ENCODE results near the gene MAP3K5. TPM values are rescaled to one million over a fixed set of nuclear protein-coding genes. Genes with fewer than 3 reads are reported as not detected.
A peak's percentile ranks its signal among the peaks of the same experiment; 100 is the strongest.

MAP3K5 gene
- total RNA-seq, 5 donors from 2014 or later (not counting 1 experiment from before 2014, with no cell fraction given), result 17.8 to 29.2 (median 20.6) TPM

DNA sequence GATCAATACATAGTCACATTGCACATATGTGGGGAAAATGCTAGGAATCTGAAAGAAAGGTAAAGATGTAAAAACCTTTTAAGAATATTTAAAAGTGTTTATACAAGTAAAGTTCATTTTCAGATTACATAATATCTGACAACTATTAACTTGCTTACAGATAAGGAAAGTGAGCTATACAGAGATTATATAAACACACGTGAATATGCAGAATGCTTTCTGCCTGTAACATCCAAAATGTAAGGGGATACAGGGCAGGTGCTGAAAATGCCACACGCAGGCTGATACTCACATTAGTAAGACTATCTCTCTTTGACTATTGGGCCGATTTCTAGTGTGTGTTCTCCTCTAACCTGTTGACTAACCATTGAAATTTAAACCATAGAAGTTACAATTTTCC, 224.1 kb downstream of the MAP3K5 start:
- ATAC-seq (replicated peaks in 1 of 4), result no peak
- H3K4me3 Mint-ChIP-seq, result no peak overlapping the region

DNA sequence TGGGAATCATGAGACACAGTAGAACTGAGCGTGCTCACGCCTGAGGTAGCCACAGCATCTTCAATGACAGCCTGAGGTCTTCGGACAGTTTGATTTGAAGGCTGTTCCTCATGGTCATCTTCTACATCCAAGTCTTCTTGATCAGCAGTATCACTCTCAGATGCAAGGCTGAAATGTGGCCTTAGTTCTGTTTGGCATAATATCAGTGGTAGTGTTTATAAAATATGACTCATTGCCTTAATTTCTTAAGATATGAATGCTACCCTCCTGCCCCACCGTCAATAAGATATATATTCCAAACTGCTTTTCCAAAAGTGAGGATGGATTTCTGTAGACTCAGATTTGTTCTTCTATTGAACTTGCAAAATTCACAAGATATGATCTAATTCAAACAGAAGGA, 224.6 kb downstream of the MAP3K5 start:
- peaks cover 0 to 27% of the 10 kb centered on the region in 2 donors for H3K36me3 ChIP-seq (ENCODE audit: control insufficient read depth in 2 of 2, extremely low read depth in 1 of 2, insufficient read depth in 1 of 2, low read length in 1 of 2)

More for the DNA sequence above, 224.1 kb downstream of the MAP3K5 start:
- peaks cover 0 to 4% of the 10 kb centered on the region in 2 experiments for H3K4me1 ChIP-seq (ENCODE audit: control insufficient read depth in 1 of 2, extremely low read depth in 1 of 2, insufficient read depth in 2 of 2, low read length in 2 of 2)
- ChIA-PET POLR2A (no interaction called here), CTCF (no interaction called here)
- no peaks in the 10 kb centered on the region for H3K9me3 ChIP-seq
- no peaks in the 10 kb centered on the region for H3K27me3 ChIP-seq (replicated peaks in 1 of 2; ENCODE audit: control insufficient read depth in 2 of 2, extremely low read depth in 1 of 2, insufficient read depth in 2 of 2, low read length in 1 of 2)
- WGBS (ENCODE audit: insufficient coverage), result no CpG with 5 or more reads among the region's 3 CpGs
- no peak for DNase-seq
- H3K27ac ChIP-seq (ENCODE audit: low read length), result no peak overlapping the region
- Mint-ChIP-seq H3K27me3 (no peaks in the 10 kb centered on the region), H3K4me1 (peaks cover 8 to 22% (median 12%) of the 10 kb centered on the region in 3 donors), H3K27ac (no peak overlapping the region), H3K36me3 (peaks cover 80% of the 10 kb centered on the region), H3K9me3 (peaks cover 5 to 11% (median 6%) of the 10 kb centered on the region in 3 donors)
- H3K36me3 ChIP-seq (ENCODE audit: control insufficient read depth in 2 of 2, extremely low read depth in 1 of 2, insufficient read depth in 1 of 2, low read length in 1 of 2), result peaks cover 0 to 27% of the 10 kb centered on the region in 2 donors
- no peak overlapping the region for H3K4me3 ChIP-seq (ENCODE audit: control insufficient read depth in 1 of 2, extremely low read depth in 1 of 2, low read length in 1 of 2)

DNA sequence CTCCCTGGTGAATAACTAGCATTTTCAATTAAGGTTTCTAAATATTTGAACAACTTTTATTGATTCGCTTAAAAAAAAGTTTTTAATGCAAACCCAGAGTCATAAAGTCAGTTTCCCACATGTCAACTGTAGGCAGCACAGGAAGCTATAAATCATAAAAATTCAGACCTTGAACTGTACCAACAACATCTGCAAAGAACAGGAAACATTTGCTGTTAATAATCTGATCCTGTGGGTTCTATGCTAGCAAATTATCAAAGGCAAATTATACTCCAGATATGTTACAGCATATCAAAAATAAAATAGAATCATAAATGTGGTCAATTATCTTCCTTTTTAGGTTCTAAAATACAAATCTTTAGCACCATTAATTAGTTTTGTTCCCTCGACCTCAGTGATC, 225.4 kb downstream of the MAP3K5 start:
- ChIA-PET POLR2A (no interaction called here), CTCF (interaction anchor here (0.6 to 1.4 kb wide), 3 partner anchors 16 to 797 kb away, joined by 3 to 4 read pairs (median 3); no protein-coding TSS in a partner anchor)
- H3K27ac Mint-ChIP-seq, result peak overlapping the region in 1 of 2 donors; percentile 42
- peaks cover 78% of the 10 kb centered on the region for H3K36me3 Mint-ChIP-seq
- Histone ChIP-seq H3K27ac (ENCODE audit: low read length) (no peak overlapping the region), H3K4me3 (ENCODE audit: control insufficient read depth in 1 of 2, extremely low read depth in 1 of 2, low read length in 1 of 2) (no peak overlapping the region), H3K27me3 (replicated peaks in 1 of 2; ENCODE audit: control insufficient read depth in 2 of 2, extremely low read depth in 1 of 2, insufficient read depth in 2 of 2, low read length in 1 of 2) (no peaks in the 10 kb centered on the region), H3K36me3 (ENCODE audit: control insufficient read depth in 2 of 2, extremely low read depth in 1 of 2, insufficient read depth in 1 of 2, low read length in 1 of 2) (peaks cover 0 to 33% of the 10 kb centered on the region in 2 donors), H3K4me1 (ENCODE audit: control insufficient read depth in 1 of 2, extremely low read depth in 1 of 2, insufficient read depth in 2 of 2, low read length in 2 of 2) (peaks cover 0 to 4% of the 10 kb centered on the region in 2 experiments), H3K9me3 (no peaks in the 10 kb centered on the region)
- 38% methylated on average over 1 of the region's 2 CpGs for WGBS (ENCODE audit: insufficient coverage)
- no peaks in the 10 kb centered on the region for H3K27me3 Mint-ChIP-seq
- ATAC-seq (replicated peaks in 1 of 4) (no peak), DNase-seq (no peak)
- H3K4me1 Mint-ChIP-seq, result peaks cover 8 to 22% (median 12%) of the 10 kb centered on the region in 3 donors
- H3K9me3 Mint-ChIP-seq, result peaks cover 5 to 9% (median 5%) of the 10 kb centered on the region in 3 donors
- H3K4me3 Mint-ChIP-seq, result no peak overlapping the region

More for the DNA sequence above, 224.6 kb downstream of the MAP3K5 start:
- no peak overlapping the region for H3K27ac Mint-ChIP-seq
- peaks cover 0 to 4% of the 10 kb centered on the region in 2 experiments for H3K4me1 ChIP-seq (ENCODE audit: control insufficient read depth in 1 of 2, extremely low read depth in 1 of 2, insufficient read depth in 2 of 2, low read length in 2 of 2)
- H3K9me3 ChIP-seq, result no peaks in the 10 kb centered on the region
- CTCF ChIA-PET, result interaction anchor here in 1 of 2 donors (1.4 kb wide), 1 partner anchor 29 kb away, joined by 3 read pairs; no protein-coding TSS in a partner anchor
- H3K4me3 Mint-ChIP-seq, result no peak overlapping the region
- no peaks in the 10 kb centered on the region for H3K27me3 ChIP-seq (replicated peaks in 1 of 2; ENCODE audit: control insufficient read depth in 2 of 2, extremely low read depth in 1 of 2, insufficient read depth in 2 of 2, low read length in 1 of 2)
- POLR2A ChIA-PET, result interaction anchor here in 1 of 2 donors (0.5 kb wide), 1 partner anchor 13 kb away, joined by 3 read pairs; no protein-coding TSS in a partner anchor
- peaks cover 78% of the 10 kb centered on the region for H3K36me3 Mint-ChIP-seq
- no peak overlapping the region for H3K4me3 ChIP-seq (ENCODE audit: control insufficient read depth in 1 of 2, extremely low read depth in 1 of 2, low read length in 1 of 2)
- H3K27me3 Mint-ChIP-seq, result no peaks in the 10 kb centered on the region
- peaks cover 5 to 11% (median 6%) of the 10 kb centered on the region in 3 donors for H3K9me3 Mint-ChIP-seq
- no peak for DNase-seq
- H3K4me1 Mint-ChIP-seq, result peaks cover 8 to 22% (median 12%) of the 10 kb centered on the region in 3 donors
- no peak overlapping the region for H3K27ac ChIP-seq (ENCODE audit: low read length)
- no CpG with 5 or more reads among the region's 4 CpGs for WGBS (ENCODE audit: insufficient coverage)
- ATAC-seq (replicated peaks in 1 of 4), result no peak

DNA sequence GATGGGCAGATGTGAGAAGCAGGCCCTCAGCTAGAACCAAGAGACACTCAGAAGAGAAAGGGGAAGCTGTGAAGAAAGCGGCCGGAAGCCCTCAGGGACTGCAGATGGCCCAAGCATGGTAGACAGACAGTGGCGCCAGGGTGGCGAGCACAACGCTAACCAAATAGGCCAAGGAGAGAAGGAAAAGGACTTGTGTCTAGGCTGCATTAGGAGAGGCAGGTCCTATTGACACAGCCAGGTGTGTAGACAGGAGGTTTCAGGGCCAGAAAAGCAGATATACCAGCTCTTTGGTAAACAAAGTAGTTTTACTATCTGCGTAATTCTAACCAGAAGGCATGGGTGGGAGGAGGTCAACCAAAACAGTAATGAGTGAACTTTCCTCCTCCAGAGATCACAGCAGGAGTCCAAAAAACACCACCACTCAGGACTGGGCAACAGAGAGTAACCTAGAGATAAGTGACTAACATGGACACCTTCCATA, 226.2 kb downstream of the MAP3K5 start:
- Mint-ChIP-seq H3K4me1 (peaks cover 8 to 22% (median 12%) of the 10 kb centered on the region in 3 donors), H3K4me3 (no peak overlapping the region), H3K9me3 (peaks cover 0 to 5% (median 0%) of the 10 kb centered on the region in 3 donors), H3K36me3 (peaks cover 79% of the 10 kb centered on the region), H3K27ac (no peak overlapping the region), H3K27me3 (no peaks in the 10 kb centered on the region)
- Histone ChIP-seq H3K27me3 (replicated peaks in 1 of 2; ENCODE audit: control insufficient read depth in 2 of 2, extremely low read depth in 1 of 2, insufficient read depth in 2 of 2, low read length in 1 of 2) (no peaks in the 10 kb centered on the region), H3K4me3 (ENCODE audit: control insufficient read depth in 1 of 2, extremely low read depth in 1 of 2, low read length in 1 of 2) (no peak overlapping the region), H3K4me1 (ENCODE audit: control insufficient read depth in 1 of 2, extremely low read depth in 1 of 2, insufficient read depth in 2 of 2, low read length in 2 of 2) (peaks cover 0 to 4% of the 10 kb centered on the region in 2 experiments), H3K36me3 (ENCODE audit: control insufficient read depth in 2 of 2, extremely low read depth in 1 of 2, insufficient read depth in 1 of 2, low read length in 1 of 2) (peaks cover 0 to 39% of the 10 kb centered on the region in 2 donors), H3K9me3 (no peaks in the 10 kb centered on the region), H3K27ac (ENCODE audit: low read length) (no peak overlapping the region)
- POLR2A ChIA-PET, result no interaction called here
- CTCF ChIA-PET, result interaction anchor here in 1 of 2 donors (0.7 to 1.4 kb wide), 2 partner anchors 31 to 797 kb away, joined by 3 read pairs; no protein-coding TSS in a partner anchor
- DNase-seq, result peak in 1 of 35 experiments; percentile 20
- WGBS (ENCODE audit: insufficient coverage), result 93% methylated on average over 5 of the region's 6 CpGs
- ATAC-seq (replicated peaks in 1 of 4), result no peak

DNA sequence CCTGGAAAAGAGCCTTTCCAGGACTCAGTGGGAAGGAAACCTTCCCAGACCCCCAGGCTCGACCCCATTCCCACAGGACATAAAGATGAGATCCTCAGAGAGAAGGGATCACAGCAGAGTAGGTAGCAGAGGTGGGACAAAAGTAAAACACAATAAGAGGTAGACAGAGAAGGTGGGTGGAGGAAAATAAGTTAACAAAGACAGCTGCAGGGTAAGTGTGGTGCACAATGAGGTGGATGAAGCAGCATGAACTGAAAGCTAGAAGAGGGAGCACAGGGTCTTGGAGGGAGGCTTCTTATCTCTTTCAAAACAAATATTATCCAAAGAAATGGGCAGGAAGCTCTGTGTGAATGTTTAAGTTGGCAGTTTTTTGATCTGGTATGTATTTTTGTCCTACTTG, 228.1 kb downstream of the MAP3K5 start:
- Mint-ChIP-seq H3K27ac (peak overlapping the region in 1 of 2 donors; percentile 49), H3K36me3 (peaks cover 69% of the 10 kb centered on the region), H3K4me3 (no peak overlapping the region), H3K4me1 (peaks cover 8 to 22% (median 12%) of the 10 kb centered on the region in 3 donors), H3K27me3 (no peaks in the 10 kb centered on the region), H3K9me3 (no peaks in the 10 kb centered on the region)
- ATAC-seq (replicated peaks in 1 of 4), result no peak
- Histone ChIP-seq H3K36me3 (ENCODE audit: control insufficient read depth in 2 of 2, extremely low read depth in 1 of 2, insufficient read depth in 1 of 2, low read length in 1 of 2) (peaks cover 0 to 48% of the 10 kb centered on the region in 2 donors), H3K9me3 (no peaks in the 10 kb centered on the region), H3K4me3 (ENCODE audit: control insufficient read depth in 1 of 2, extremely low read depth in 1 of 2, low read length in 1 of 2) (no peak overlapping the region), H3K4me1 (ENCODE audit: control insufficient read depth in 1 of 2, extremely low read depth in 1 of 2, insufficient read depth in 2 of 2, low read length in 2 of 2) (peaks cover 0 to 4% of the 10 kb centered on the region in 2 experiments), H3K27ac (ENCODE audit: low read length) (no peak overlapping the region), H3K27me3 (replicated peaks in 1 of 2; ENCODE audit: control insufficient read depth in 2 of 2, extremely low read depth in 1 of 2, insufficient read depth in 2 of 2, low read length in 1 of 2) (no peaks in the 10 kb centered on the region)
- CTCF ChIA-PET, result no interaction called here
- POLR2A ChIA-PET, result no interaction called here
- no peak for DNase-seq
- no CpG with 5 or more reads among the region's 1 CpG for WGBS (ENCODE audit: insufficient coverage)

DNA sequence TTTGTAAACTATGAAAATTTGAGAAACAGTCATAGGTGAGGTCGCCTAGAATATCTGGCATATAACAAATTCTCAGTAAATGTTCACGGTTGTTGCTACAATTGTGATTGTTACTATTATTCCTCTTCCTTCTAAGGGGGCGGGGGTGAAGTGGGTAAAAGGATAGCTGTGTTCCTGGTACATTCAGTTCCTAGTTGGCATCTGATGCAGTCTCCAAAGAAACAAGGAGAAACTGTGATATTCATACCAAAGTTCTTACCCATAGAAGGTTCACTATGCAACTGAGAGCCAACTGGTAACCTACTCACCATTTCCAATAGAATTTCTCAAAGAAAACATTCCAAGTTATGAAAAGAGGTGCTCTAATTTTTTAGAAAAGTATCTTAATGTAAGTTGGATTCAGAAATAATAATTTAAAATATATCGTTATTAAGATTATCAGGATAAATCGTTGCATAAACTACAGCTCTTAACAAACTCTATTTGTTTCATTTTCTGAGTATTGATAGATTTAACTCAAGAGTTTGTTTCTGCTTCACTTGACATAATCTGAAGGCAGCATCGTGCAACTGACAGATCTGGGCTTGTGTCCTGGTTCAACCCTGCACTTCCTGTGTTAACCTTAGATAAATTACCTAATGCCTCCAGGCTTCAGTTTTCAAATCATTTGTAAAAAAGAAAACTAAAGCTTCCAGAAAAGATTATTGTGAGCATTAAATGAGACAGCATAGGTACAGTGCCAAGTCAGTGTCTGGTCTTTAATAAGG, 228.7 kb downstream of the MAP3K5 start:
- Histone ChIP-seq H3K27ac (ENCODE audit: low read length) (no peak overlapping the region), H3K4me1 (ENCODE audit: control insufficient read depth in 1 of 2, extremely low read depth in 1 of 2, insufficient read depth in 2 of 2, low read length in 2 of 2) (peaks cover 0 to 4% of the 10 kb centered on the region in 2 experiments), H3K27me3 (replicated peaks in 1 of 2; ENCODE audit: control insufficient read depth in 2 of 2, extremely low read depth in 1 of 2, insufficient read depth in 2 of 2, low read length in 1 of 2) (no peaks in the 10 kb centered on the region), H3K36me3 (ENCODE audit: control insufficient read depth in 2 of 2, extremely low read depth in 1 of 2, insufficient read depth in 1 of 2, low read length in 1 of 2) (peaks cover 0 to 50% of the 10 kb centered on the region in 2 donors), H3K9me3 (no peaks in the 10 kb centered on the region), H3K4me3 (ENCODE audit: control insufficient read depth in 1 of 2, extremely low read depth in 1 of 2, low read length in 1 of 2) (no peak overlapping the region)
- ChIA-PET POLR2A (interaction anchor here in 1 of 2 donors (0.6 kb wide), 1 partner anchor 170 kb away, joined by 4 read pairs; no protein-coding TSS in a partner anchor), CTCF (no interaction called here)
- Mint-ChIP-seq H3K4me3 (no peak overlapping the region), H3K27ac (peak overlapping the region in 1 of 2 donors; percentile 49), H3K9me3 (no peaks in the 10 kb centered on the region), H3K4me1 (peaks cover 8 to 22% (median 12%) of the 10 kb centered on the region in 3 donors), H3K36me3 (peaks cover 69% of the 10 kb centered on the region), H3K27me3 (no peaks in the 10 kb centered on the region)
- peak in 1 of 35 experiments; percentile 9 for DNase-seq
- no peak for ATAC-seq (replicated peaks in 1 of 4)
- WGBS (ENCODE audit: insufficient coverage), result no CpG with 5 or more reads among the region's 6 CpGs
